IPS-18a (cell line): ENCODE measurements around the gene USF1.
"Not testable (repeated sequence)": the region's sequence is repeated elsewhere in the genome, so short reads cannot be mapped to it uniquely, and the experiment has no call there.

Experiments used
- H3K27ac ChIP-seq: one replicate; pipeline ENCODE4 v1.5.1; 2013; ENCODE audit warnings: low read length
- H3K27me3 ChIP-seq: one replicate; pipeline ENCODE4 v1.6.1; 2013; ENCODE audit warnings: mild to moderate bottlenecking, low read length; ENCODE audit not compliant: control insufficient read depth, insufficient read depth
- H3K36me3 ChIP-seq: one replicate; pipeline ENCODE4 v1.6.1; 2013; ENCODE audit warnings: low read depth, low read length; ENCODE audit not compliant: control insufficient read depth
- H3K4me1 ChIP-seq: one replicate; pipeline ENCODE4 v1.6.1; 2013; ENCODE audit warnings: low read depth, low read length; ENCODE audit not compliant: control insufficient read depth
- H3K4me3 ChIP-seq: one replicate; pipeline ENCODE4 v1.5.1; 2013; ENCODE audit warnings: low read length
- H3K9ac ChIP-seq: one replicate; pipeline ENCODE4 v1.6.1; 2013; ENCODE audit warnings: mild to moderate bottlenecking, low read length, moderate library complexity
- H3K9me3 ChIP-seq: one replicate; pipeline ENCODE4 v1.6.1; 2013; ENCODE audit warnings: low read depth, low read length; ENCODE audit not compliant: control insufficient read depth

Gene USF1

GRCh38 chr1:160992036-160992435 is 53.7 kb downstream of the USF1 start:
- peaks cover 18% of the 10 kb centered on the region for H3K4me1 ChIP-seq
- H3K27ac ChIP-seq, H3K27me3 ChIP-seq, H3K4me3 ChIP-seq, H3K9me3 ChIP-seq, H3K36me3 ChIP-seq, H3K9ac ChIP-seq: not testable (repeated sequence)
